Skin epidermis (tissue), 12 donors: Measurements from ENCODE around the gene BFSP1.

Experiments
- H3K27ac ChIP-seq, 21 experiments: fragments of 200-600 bp; sonication (generic) in 11 of 21; one replicate each; pipeline ENCODE4 v1.5.0; 2020; ENCODE audit warnings: mild to moderate bottlenecking in 3 of 21, inconsistent platforms in 2 of 21, moderate library complexity in 2 of 21
- H3K4me3 ChIP-seq, 7 experiments: fragments of 200-600 bp; sonication (generic) in 2 of 7; one replicate each; pipeline ENCODE4 v1.5.0; 2020; ENCODE audit warnings: inconsistent platforms in 2 of 7, mild to moderate bottlenecking in 2 of 7, moderate library complexity in 1 of 7

Gene BFSP1

GRCh38 chr20:17503301-17504065 lies 27.7 kb downstream of the BFSP1 start:
- Histone ChIP-seq H3K27ac (no peak overlapping the region), H3K4me3 (no peak overlapping the region)

- Histone ChIP-seq H3K27ac (no peak overlapping the region), H3K4me3 (no peak overlapping the region)
Observed at GRCh38 chr20:17502105-17502504, 29.1 kb downstream of the BFSP1 start.

- Histone ChIP-seq H3K4me3 (no peak overlapping the region), H3K27ac (no peak overlapping the region)
Observed at GRCh38 chr20:17501701-17502100, 29.5 kb downstream of the BFSP1 start.

- Histone ChIP-seq H3K4me3 (no peak overlapping the region), H3K27ac (no peak overlapping the region)
Observed at GRCh38 chr20:17500826-17501225, 30.4 kb downstream of the BFSP1 start.

GRCh38 chr20:17500271-17500670 lies 30.9 kb downstream of the BFSP1 start:
- no peak overlapping the region for H3K27ac ChIP-seq
- H3K4me3 ChIP-seq, result no peak overlapping the region

GRCh38 chr20:17499041-17499440 lies 32.1 kb downstream of the BFSP1 start:
- Histone ChIP-seq H3K4me3 (no peak overlapping the region), H3K27ac (no peak overlapping the region)

GRCh38 chr20:17498641-17499040 lies 32.5 kb downstream of the BFSP1 start:
- no peak overlapping the region for H3K27ac ChIP-seq
- no peak overlapping the region for H3K4me3 ChIP-seq

GRCh38 chr20:17497821-17498580 lies 33.2 kb downstream of the BFSP1 start:
- H3K27ac ChIP-seq, result no peak overlapping the region
- H3K4me3 ChIP-seq, result no peak overlapping the region

GRCh38 chr20:17495826-17496225 lies 35.4 kb downstream of the BFSP1 start:
- Histone ChIP-seq H3K4me3 (no peak overlapping the region), H3K27ac (no peak overlapping the region)

GRCh38 chr20:17494201-17494600 lies 37.0 kb downstream of the BFSP1 start:
- H3K4me3 ChIP-seq, result no peak overlapping the region

GRCh38 chr20:17493173-17493572 lies 38.0 kb downstream of the BFSP1 start:
- no peak overlapping the region for H3K27ac ChIP-seq
- H3K4me3 ChIP-seq, result no peak overlapping the region

More at GRCh38 chr20:17494201-17494600, 37.0 kb downstream of the BFSP1 start:
- H3K27ac ChIP-seq, result no peak overlapping the region

- Histone ChIP-seq H3K4me3 (no peak overlapping the region), H3K27ac (no peak overlapping the region)
Observed at GRCh38 chr20:17491488-17491887, 39.7 kb downstream of the BFSP1 start.

- no peak overlapping the region for H3K27ac ChIP-seq
- H3K4me3 ChIP-seq, result no peak overlapping the region
Observed at GRCh38 chr20:17491041-17491440, 40.1 kb downstream of the BFSP1 start.

- Histone ChIP-seq H3K4me3 (no peak overlapping the region), H3K27ac (no peak overlapping the region)
Observed at GRCh38 chr20:17490501-17490900, 40.7 kb downstream of the BFSP1 start.

- Histone ChIP-seq H3K4me3 (no peak overlapping the region), H3K27ac (no peak overlapping the region)
Observed at GRCh38 chr20:17488916-17489600, 42.1 kb downstream of the BFSP1 start.

GRCh38 chr20:17485017-17485416 lies 46.2 kb downstream of the BFSP1 start:
- no peak overlapping the region for H3K27ac ChIP-seq
- H3K4me3 ChIP-seq, result no peak overlapping the region

GRCh38 chr20:17482536-17482935 lies 48.6 kb downstream of the BFSP1 start:
- H3K4me3 ChIP-seq, result no peak overlapping the region
- no peak overlapping the region for H3K27ac ChIP-seq

- no peak overlapping the region for H3K27ac ChIP-seq
Observed at GRCh38 chr20:17481661-17482060, 49.5 kb downstream of the BFSP1 start.

GRCh38 chr20:17480696-17481095 lies 50.5 kb downstream of the BFSP1 start:
- H3K27ac ChIP-seq, result no peak overlapping the region
- no peak overlapping the region for H3K4me3 ChIP-seq

More at GRCh38 chr20:17481661-17482060, 49.5 kb downstream of the BFSP1 start:
- no peak overlapping the region for H3K4me3 ChIP-seq

- no peak overlapping the region for H3K27ac ChIP-seq
- no peak overlapping the region for H3K4me3 ChIP-seq
Observed at GRCh38 chr20:17479063-17479657, 52.0 kb downstream of the BFSP1 start.
